ENCODE data around the gene MSANTD2.

The MSANTD2 gene

GRCh38 chr11:124769806-124770774, 30.1 kb downstream of the MSANTD2 start:
- no peak for DNase-seq

GRCh38 chr11:124768914-124769313, 31.3 kb downstream of the MSANTD2 start:
- no peak for DNase-seq

GRCh38 chr11:124766156-124766555, 34.0 kb downstream of the MSANTD2 start:
- no peak for DNase-seq

- peak; percentile 90 for DNase-seq
Observed at GRCh38 chr11:124763156-124763947, 36.9 kb downstream of the MSANTD2 start.

GRCh38 chr11:124762624-124763155, 37.5 kb downstream of the MSANTD2 start:
- no peak for DNase-seq

GRCh38 chr11:124762105-124762623, 38.0 kb downstream of the MSANTD2 start, which contains the start of gene ESAM:
Gene ESAM (minus strand): TSS chr11:124762290. CDS start chr11:124762154, 136 bp downstream.
- DNase-seq: peak; percentile 69

- DNase-seq: no peak
Observed at GRCh38 chr11:124761301-124762104, 38.7 kb downstream of the MSANTD2 start.

GRCh38 chr11:124760806-124761205, 39.4 kb downstream of the MSANTD2 start:
- no peak for DNase-seq

GRCh38 chr11:124760205-124760652, 40.0 kb downstream of the MSANTD2 start:
- DNase-seq: no peak

GRCh38 chr11:124759266-124760204, 40.7 kb downstream of the MSANTD2 start:
- DNase-seq: no peak

- peak; percentile 64 for DNase-seq
Observed at GRCh38 chr11:124758355-124759265, 41.6 kb downstream of the MSANTD2 start.

GRCh38 chr11:124757320-124757719, 42.9 kb downstream of the MSANTD2 start:
- DNase-seq: no peak

GRCh38 chr11:124756753-124757227, 43.4 kb downstream of the MSANTD2 start:
- no peak for DNase-seq

GRCh38 chr11:124756033-124756752, 44.0 kb downstream of the MSANTD2 start:
- DNase-seq: no peak

GRCh38 chr11:124754710-124755109, 45.5 kb downstream of the MSANTD2 start:
- DNase-seq: no peak

GRCh38 chr11:124754309-124754708, 45.9 kb downstream of the MSANTD2 start:
- DNase-seq: no peak

- no peak for DNase-seq
Observed at GRCh38 chr11:124753624-124754023, 46.6 kb downstream of the MSANTD2 start.

GRCh38 chr11:124753205-124753604, 47.0 kb downstream of the MSANTD2 start:
- DNase-seq: no peak
